Measurements from ENCODE around the gene CDK19.
"Not testable (repeated sequence)": the region's sequence is repeated elsewhere in the genome, so short reads cannot be mapped to it uniquely, and the experiment has no call there.

DNA sequence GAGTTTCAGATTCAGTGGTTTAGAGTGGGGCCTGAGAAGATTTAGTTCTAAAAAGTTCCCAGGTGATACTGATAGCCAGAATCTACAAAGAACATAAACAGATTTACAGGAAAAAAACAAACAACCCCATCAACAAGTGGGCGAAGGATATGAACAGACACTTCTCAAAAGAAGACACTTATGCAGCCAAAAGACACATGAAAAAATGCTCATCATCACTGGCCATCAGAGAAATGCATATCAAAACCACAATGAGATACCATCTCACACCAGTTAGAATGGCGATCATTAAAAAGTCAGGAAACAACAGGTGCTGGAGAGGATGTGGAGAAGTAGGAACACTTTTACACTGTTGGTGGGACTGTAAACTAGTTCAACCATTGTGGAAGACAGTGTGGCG lies 214.6 kb downstream of the CDK19 start:
- not testable (repeated sequence) for TF ChIP-seq CTCF, POLR2A (IDR thresholded peaks at IDR 0.05)

All from upper lobe of left lung (tissue), 4 donors.